HG03025 (cell line): ENCODE data around the gene DCDC2C.
A peak's percentile ranks its signal among the peaks of the same experiment; 100 is the strongest.

Source experiments
- ATAC-seq: cut with Tn5 transposase; IDR thresholded peaks from one replicate; pipeline ENCODE4 v1.9.1; 2021; ENCODE audit warnings: mild to moderate bottlenecking, moderate library complexity; ENCODE audit not compliant: unreplicated experiment, low FRiP score

DCDC2C gene

GRCh38 chr2:3769766-3770165, 66.4 kb downstream of the DCDC2C start:
- ATAC-seq = no peak

GRCh38 chr2:3770724-3771415, 67.5 kb downstream of the DCDC2C start:
- no peak for ATAC-seq

GRCh38 chr2:3771576-3771975, 68.2 kb downstream of the DCDC2C start:
- ATAC-seq = no peak

GRCh38 chr2:3774336-3774735, 71.0 kb downstream of the DCDC2C start:
- no peak for ATAC-seq

GRCh38 chr2:3776311-3776710, 72.9 kb downstream of the DCDC2C start:
- no peak for ATAC-seq

GRCh38 chr2:3777966-3778365, 74.6 kb downstream of the DCDC2C start:
- ATAC-seq = no peak

- ATAC-seq = no peak
Measured at GRCh38 chr2:3778851-3779495, 75.6 kb downstream of the DCDC2C start.

GRCh38 chr2:3779496-3780049, 76.2 kb downstream of the DCDC2C start:
- no peak for ATAC-seq

GRCh38 chr2:3780477-3781402, 77.4 kb downstream of the DCDC2C start:
- ATAC-seq = peak; percentile 76

GRCh38 chr2:3784731-3785130, 81.4 kb downstream of the DCDC2C start:
- ATAC-seq = no peak

GRCh38 chr2:3785220-3785889, 82.0 kb downstream of the DCDC2C start:
- no peak for ATAC-seq

- no peak for ATAC-seq
Measured at GRCh38 chr2:3785890-3786273, 82.5 kb downstream of the DCDC2C start.

GRCh38 chr2:3787768-3788167, 84.4 kb downstream of the DCDC2C start:
- no peak for ATAC-seq

GRCh38 chr2:3789256-3789655, 85.9 kb downstream of the DCDC2C start:
- no peak for ATAC-seq

- ATAC-seq = no peak
Measured at GRCh38 chr2:3793249-3793648, 89.9 kb downstream of the DCDC2C start.

GRCh38 chr2:3801506-3801905, 98.1 kb downstream of the DCDC2C start:
- no peak for ATAC-seq

- no peak for ATAC-seq
Measured at GRCh38 chr2:3805201-3805939, 102.0 kb downstream of the DCDC2C start.

- ATAC-seq = no peak
Measured at GRCh38 chr2:3806168-3806567, 102.8 kb downstream of the DCDC2C start.

- no peak for ATAC-seq
Measured at GRCh38 chr2:3806730-3807129, 103.4 kb downstream of the DCDC2C start.

- ATAC-seq = no peak
Measured at GRCh38 chr2:3807853-3808252, 104.5 kb downstream of the DCDC2C start.
